ENCODE results near the gene DOCK1.

DNA sequence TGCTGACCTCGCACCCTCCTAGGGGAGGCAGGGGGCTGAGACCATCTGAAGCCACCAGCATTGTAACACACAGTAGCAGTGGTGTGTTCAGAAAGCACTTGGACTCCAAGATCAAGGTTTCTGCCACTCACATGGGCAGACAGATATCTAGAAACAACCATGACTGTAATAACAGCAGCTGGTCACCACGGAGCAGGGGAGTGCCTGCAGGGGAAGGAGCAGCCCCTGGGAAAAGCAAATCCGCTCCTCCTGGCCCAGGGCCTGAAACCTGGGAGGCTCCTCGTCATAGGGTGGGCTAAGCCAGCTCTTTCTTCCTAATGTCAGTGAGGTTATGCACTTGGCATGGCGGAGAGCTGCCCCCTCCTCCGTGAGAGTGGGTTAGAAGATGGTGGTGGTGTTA is 409.6 kb downstream of the DOCK1 start:
- no peak for TF ChIP-seq CTCF (IDR thresholded peaks at IDR 0.05)
- no peak for TF ChIP-seq POLR2A (IDR thresholded peaks at IDR 0.05)
